IPS-15b (cell line): Measurements from ENCODE around the gene CADM2.
"Not testable (repeated sequence)": the region's sequence is repeated elsewhere in the genome, so short reads cannot be mapped to it uniquely, and the experiment has no call there.

Experiments
- H3K27me3 ChIP-seq: one replicate; pipeline ENCODE4 v1.6.1; 2013; ENCODE audit warnings: low read length; ENCODE audit not compliant: control insufficient read depth, insufficient read depth
- H3K36me3 ChIP-seq: one replicate; pipeline ENCODE4 v1.6.1; 2013; ENCODE audit warnings: low read length; ENCODE audit not compliant: control insufficient read depth, insufficient read depth
- H3K4me1 ChIP-seq: one replicate; pipeline ENCODE4 v1.6.1; 2013; ENCODE audit warnings: mild to moderate bottlenecking, low read length; ENCODE audit not compliant: control insufficient read depth, insufficient read depth
- H3K4me3 ChIP-seq: one replicate; pipeline ENCODE4 v1.5.1; 2013; ENCODE audit warnings: low read depth, low read length
- H3K9ac ChIP-seq: one replicate; pipeline ENCODE4 v1.6.1; 2013; ENCODE audit warnings: low read depth, mild to moderate bottlenecking, low read length
- H3K9me3 ChIP-seq: one replicate; pipeline ENCODE4 v1.6.1; 2013; ENCODE audit warnings: mild to moderate bottlenecking, low read length; ENCODE audit not compliant: control insufficient read depth, insufficient read depth

CADM2 gene

GRCh38 chr3:85660451-85660850 is 701.7 kb downstream of the CADM2 start:
- Histone ChIP-seq H3K9me3 (no peaks in the 10 kb centered on the region), H3K4me3 (no peak overlapping the region), H3K4me1 (no peaks in the 10 kb centered on the region), H3K9ac (no peak overlapping the region), H3K36me3 (no peaks in the 10 kb centered on the region), H3K27me3 (no peaks in the 10 kb centered on the region)

GRCh38 chr3:85662462-85662861 is 703.7 kb downstream of the CADM2 start:
- no peaks in the 10 kb centered on the region for H3K4me1 ChIP-seq
- H3K4me3 ChIP-seq: no peak overlapping the region
- no peak overlapping the region for H3K9ac ChIP-seq
- no peaks in the 10 kb centered on the region for H3K9me3 ChIP-seq
- H3K36me3 ChIP-seq: no peaks in the 10 kb centered on the region
- H3K27me3 ChIP-seq: no peaks in the 10 kb centered on the region

- Histone ChIP-seq H3K4me1 (peaks cover 2% of the 10 kb centered on the region), H3K9ac (no peak overlapping the region), H3K9me3 (no peaks in the 10 kb centered on the region), H3K27me3 (no peaks in the 10 kb centered on the region), H3K4me3 (no peak overlapping the region), H3K36me3 (no peaks in the 10 kb centered on the region)
Measured at GRCh38 chr3:85667744-85668143, 709.0 kb downstream of the CADM2 start.

- H3K9ac ChIP-seq: no peak overlapping the region
- no peaks in the 10 kb centered on the region for H3K36me3 ChIP-seq
- H3K27me3 ChIP-seq: no peaks in the 10 kb centered on the region
- no peak overlapping the region for H3K4me3 ChIP-seq
- H3K9me3 ChIP-seq: no peaks in the 10 kb centered on the region
- peaks cover 2% of the 10 kb centered on the region for H3K4me1 ChIP-seq
Measured at GRCh38 chr3:85670634-85671205, 711.9 kb downstream of the CADM2 start.

- no peak overlapping the region for H3K9ac ChIP-seq
- peaks cover 2% of the 10 kb centered on the region for H3K4me1 ChIP-seq
- H3K9me3 ChIP-seq: no peaks in the 10 kb centered on the region
- H3K36me3 ChIP-seq: no peaks in the 10 kb centered on the region
- no peaks in the 10 kb centered on the region for H3K27me3 ChIP-seq
- H3K4me3 ChIP-seq: no peak overlapping the region
Measured at GRCh38 chr3:85672761-85673160, 714.0 kb downstream of the CADM2 start.

- Histone ChIP-seq H3K4me3 (no peak overlapping the region), H3K9ac (no peak overlapping the region), H3K36me3 (no peaks in the 10 kb centered on the region), H3K27me3 (no peaks in the 10 kb centered on the region), H3K4me1 (no peaks in the 10 kb centered on the region), H3K9me3 (no peaks in the 10 kb centered on the region)
Measured at GRCh38 chr3:85678713-85679112, 719.9 kb downstream of the CADM2 start.

- Histone ChIP-seq H3K27me3 (no peaks in the 10 kb centered on the region), H3K36me3 (no peaks in the 10 kb centered on the region), H3K9me3 (no peaks in the 10 kb centered on the region), H3K4me1 (no peaks in the 10 kb centered on the region), H3K9ac (no peak overlapping the region), H3K4me3 (no peak overlapping the region)
Measured at GRCh38 chr3:85681906-85682305, 723.1 kb downstream of the CADM2 start.

GRCh38 chr3:85691196-85691595 is 732.4 kb downstream of the CADM2 start:
- Histone ChIP-seq H3K4me3 (no peak overlapping the region), H3K27me3 (no peaks in the 10 kb centered on the region), H3K9ac (no peak overlapping the region), H3K36me3 (no peaks in the 10 kb centered on the region), H3K9me3 (no peaks in the 10 kb centered on the region), H3K4me1 (no peaks in the 10 kb centered on the region)

GRCh38 chr3:85697156-85697555 is 738.4 kb downstream of the CADM2 start:
- Histone ChIP-seq H3K27me3 (no peaks in the 10 kb centered on the region), H3K4me3 (no peak overlapping the region), H3K9me3 (no peaks in the 10 kb centered on the region), H3K4me1 (no peaks in the 10 kb centered on the region), H3K36me3 (no peaks in the 10 kb centered on the region), H3K9ac (no peak overlapping the region)

GRCh38 chr3:85706130-85706529 is 747.3 kb downstream of the CADM2 start:
- Histone ChIP-seq H3K27me3 (no peaks in the 10 kb centered on the region), H3K9me3 (no peaks in the 10 kb centered on the region), H3K4me3 (no peak overlapping the region), H3K4me1 (peaks cover 12% of the 10 kb centered on the region), H3K9ac (no peak overlapping the region), H3K36me3 (no peaks in the 10 kb centered on the region)

- not testable (repeated sequence) for H3K27me3 ChIP-seq, H3K4me3 ChIP-seq, H3K36me3 ChIP-seq, H3K9ac ChIP-seq, H3K9me3 ChIP-seq
- H3K4me1 ChIP-seq: peaks cover 12% of the 10 kb centered on the region
Measured at GRCh38 chr3:85708325-85708724, 749.5 kb downstream of the CADM2 start.

GRCh38 chr3:85709346-85709892 is 750.6 kb downstream of the CADM2 start:
- Histone ChIP-seq H3K9ac (no peak overlapping the region), H3K4me1 (peaks cover 12% of the 10 kb centered on the region), H3K36me3 (no peaks in the 10 kb centered on the region), H3K27me3 (no peaks in the 10 kb centered on the region), H3K4me3 (no peak overlapping the region), H3K9me3 (no peaks in the 10 kb centered on the region)
